Measurements from ENCODE around the gene SLC16A8.

Gene SLC16A8

GRCh38 chr22:38106814-38107578 lies 23.0 kb upstream of the SLC16A8 start:
- DNase-seq (ENCODE audit: low read depth in 1 of 2, low spot score in 1 of 2): no peak
- no peak overlapping the region for H3K4me3 ChIP-seq (replicated peaks; ENCODE audit: insufficient read depth, low read length)
- no peak for TF ChIP-seq REST (IDR thresholded peaks at IDR 0.05; ENCODE audit: insufficient replicate concordance, low read depth)
- no peak for TF ChIP-seq GABPA (IDR thresholded peaks at IDR 0.05; ENCODE audit: low read depth)
- TF ChIP-seq, protein P1, sequence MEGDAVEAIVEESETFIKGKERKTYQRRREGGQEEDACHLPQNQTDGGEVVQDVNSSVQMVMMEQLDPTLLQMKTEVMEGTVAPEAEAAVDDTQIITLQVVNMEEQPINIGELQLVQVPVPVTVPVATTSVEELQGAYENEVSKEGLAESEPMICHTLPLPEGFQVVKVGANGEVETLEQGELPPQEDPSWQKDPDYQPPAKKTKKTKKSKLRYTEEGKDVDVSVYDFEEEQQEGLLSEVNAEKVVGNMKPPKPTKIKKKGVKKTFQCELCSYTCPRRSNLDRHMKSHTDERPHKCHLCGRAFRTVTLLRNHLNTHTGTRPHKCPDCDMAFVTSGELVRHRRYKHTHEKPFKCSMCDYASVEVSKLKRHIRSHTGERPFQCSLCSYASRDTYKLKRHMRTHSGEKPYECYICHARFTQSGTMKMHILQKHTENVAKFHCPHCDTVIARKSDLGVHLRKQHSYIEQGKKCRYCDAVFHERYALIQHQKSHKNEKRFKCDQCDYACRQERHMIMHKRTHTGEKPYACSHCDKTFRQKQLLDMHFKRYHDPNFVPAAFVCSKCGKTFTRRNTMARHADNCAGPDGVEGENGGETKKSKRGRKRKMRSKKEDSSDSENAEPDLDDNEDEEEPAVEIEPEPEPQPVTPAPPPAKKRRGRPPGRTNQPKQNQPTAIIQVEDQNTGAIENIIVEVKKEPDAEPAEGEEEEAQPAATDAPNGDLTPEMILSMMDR (IDR thresholded peaks at IDR 0.05; ENCODE audit: insufficient read depth, low read length): no peak
- TF ChIP-seq POLR2AphosphoS5 (IDR thresholded peaks at IDR 0.05; ENCODE audit: low read depth): no peak
- no peak for TF ChIP-seq SPI1 (IDR thresholded peaks at IDR 0.05; ENCODE audit: borderline replicate concordance, low read depth)
- no peaks in the 10 kb centered on the region for H3K27me3 ChIP-seq (ENCODE audit: insufficient read depth, poor library complexity, severe bottlenecking)
- H3K27ac ChIP-seq (replicated peaks): no peak overlapping the region

DNA sequence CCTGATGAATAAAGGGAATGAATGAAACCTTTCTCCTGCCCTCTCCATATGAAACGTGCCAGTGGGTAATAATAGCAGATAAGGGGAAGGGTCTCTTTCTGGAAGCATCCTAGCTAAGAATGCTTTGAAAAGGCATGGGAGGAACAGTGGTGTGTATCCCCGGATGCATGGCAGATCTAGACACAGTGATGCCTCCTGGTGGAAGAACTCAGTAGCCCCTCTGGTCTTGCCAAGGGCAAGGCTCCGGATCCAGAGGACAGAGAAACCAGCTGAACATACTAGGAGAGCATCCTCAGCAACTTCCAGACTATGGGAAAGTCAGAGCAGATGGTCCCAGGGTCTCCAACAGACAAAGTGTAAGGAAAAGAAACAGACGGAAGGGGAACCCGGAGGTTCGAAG lies 20.1 kb upstream of the SLC16A8 start:
- no peak overlapping the region for H3K27ac ChIP-seq (replicated peaks)
- no peak for TF ChIP-seq REST (IDR thresholded peaks at IDR 0.05; ENCODE audit: insufficient replicate concordance, low read depth)
- TF ChIP-seq, protein P1 (IDR thresholded peaks at IDR 0.05; ENCODE audit: insufficient read depth, low read length): peak; percentile 63
- no peak for TF ChIP-seq POLR2AphosphoS5 (IDR thresholded peaks at IDR 0.05; ENCODE audit: low read depth)
- no peak for TF ChIP-seq SPI1 (IDR thresholded peaks at IDR 0.05; ENCODE audit: borderline replicate concordance, low read depth)
- no peaks in the 10 kb centered on the region for H3K27me3 ChIP-seq (ENCODE audit: insufficient read depth, poor library complexity, severe bottlenecking)
- H3K4me3 ChIP-seq (replicated peaks; ENCODE audit: insufficient read depth, low read length): no peak overlapping the region
- peak; percentile 14 to 48 for DNase-seq (ENCODE audit: low read depth in 1 of 2, low spot score in 1 of 2)

GRCh38 chr22:38103641-38104040 lies 19.7 kb upstream of the SLC16A8 start:
- no peak for TF ChIP-seq REST (IDR thresholded peaks at IDR 0.05; ENCODE audit: insufficient replicate concordance, low read depth)
- TF ChIP-seq GABPA (IDR thresholded peaks at IDR 0.05; ENCODE audit: low read depth): no peak
- TF ChIP-seq, protein P1 (IDR thresholded peaks at IDR 0.05; ENCODE audit: insufficient read depth, low read length): no peak
- no peak for TF ChIP-seq POLR2AphosphoS5 (IDR thresholded peaks at IDR 0.05; ENCODE audit: low read depth)
- no peak for TF ChIP-seq SPI1 (IDR thresholded peaks at IDR 0.05; ENCODE audit: borderline replicate concordance, low read depth)
- H3K4me3 ChIP-seq (replicated peaks; ENCODE audit: insufficient read depth, low read length): no peak overlapping the region
- no peaks in the 10 kb centered on the region for H3K27me3 ChIP-seq (ENCODE audit: insufficient read depth, poor library complexity, severe bottlenecking)
- no peak overlapping the region for H3K27ac ChIP-seq (replicated peaks)
- no peak for DNase-seq (ENCODE audit: low read depth in 1 of 2, low spot score in 1 of 2)
